GM12878 (cell line): Measurements from ENCODE around the gene HMCN1. TPM values are rescaled to one million over a fixed set of nuclear protein-coding genes. Genes with fewer than 3 reads are reported as not detected.

Source experiments
- ATAC-seq: fragments of 200-7000 bp; cut with Tn5 transposase; 3 replicates; pipeline ENCODE4 v1.9.1; 2020; ENCODE audit warnings: mild to moderate bottlenecking, moderate library complexity
- BruUV-seq: library from RNA; stranded (reverse); fragments of 400-500 nt; replicated peaks from 2 replicates; lab custom pipeline; 2021; lab: Mats Ljungman, UMichigan
- CTCF ChIA-PET: fragments of 300-600 bp; sonication (Branson Sonifier 250); formaldehyde crosslinking; extraction: SDS; loops from one replicate; lab custom pipeline; 2021; ENCODE audit warnings: inconsistent platforms; lab: Yijun Ruan, JAX
- POLR2A ChIA-PET: fragments of 350-600 bp; formaldehyde crosslinking; extraction: SDS; loops from one replicate; lab custom pipeline; 2021; ENCODE audit warnings: inconsistent platforms; lab: Charles Lee
- RAD21 ChIA-PET: fragments of 300-600 bp; sonication (Branson Sonifier 250); formaldehyde crosslinking; loops from one replicate; lab custom pipeline; 2023; ENCODE audit warnings: antibody characterized with exemption; ENCODE audit not compliant: unreplicated experiment; lab: Charles Lee
- SMC1A ChIA-PET: fragments of 300-600 bp; sonication (Branson Sonifier 250); formaldehyde crosslinking; loops from one replicate; lab custom pipeline; 2023; ENCODE audit not compliant: unreplicated experiment, uncharacterized antibody; lab: Charles Lee
- DNase-seq: peaks from one replicate; pipeline ENCODE4 v3.0.0-alpha.2; 2011; ENCODE audit warnings: low read depth, low spot score
- FAIRE-seq: peaks from 3 replicates; lab custom pipeline; 2011; peaks lifted over from hg19 to GRCh38; lab: Jason Lieb, UNC
- H2AFZ ChIP-seq: 2 replicates; pipeline ENCODE4 v1.6.0; 2011; ENCODE audit warnings: low read depth, low read length, control low read depth; ENCODE audit not compliant: control insufficient read depth
- H3K27ac ChIP-seq: 2 replicates; pipeline ENCODE4 v1.5.1; 2011; ENCODE audit warnings: control low read depth; ENCODE audit not compliant: control insufficient read depth, insufficient read depth
- H3K27me3 ChIP-seq, 2 experiments: replicated peaks in 1 of 2; 2 replicates each; pipeline versions ENCODE4 v1.6.0 to v1.6.1; 2011; ENCODE audit warnings: low read length in 1 of 2; ENCODE audit not compliant: control insufficient read depth in 2 of 2, insufficient read depth in 2 of 2
- H3K36me3 ChIP-seq, 2 experiments: 2 replicates each; pipeline ENCODE4 v1.5.1; 2011; ENCODE audit warnings: low read length in 1 of 2; ENCODE audit not compliant: control insufficient read depth in 2 of 2, insufficient read depth in 2 of 2
- H3K4me1 ChIP-seq: 2 replicates; pipeline ENCODE4 v1.6.1; 2011; ENCODE audit warnings: mild to moderate bottlenecking, low read length, moderate library complexity, mixed read lengths; ENCODE audit not compliant: control insufficient read depth, insufficient read depth
- H3K4me2 ChIP-seq: 2 replicates; pipeline ENCODE4 v1.6.0; 2011; ENCODE audit warnings: control low read depth; ENCODE audit not compliant: control insufficient read depth, insufficient read depth
- H3K4me3 ChIP-seq: fragments of 200-600 bp; sonication (generic); 2 replicates; pipeline ENCODE4 v1.5.1; 2016
- H3K79me2 ChIP-seq: 2 replicates; pipeline ENCODE4 v1.6.0; 2011; ENCODE audit warnings: low read length; ENCODE audit not compliant: control insufficient read depth, insufficient read depth
- H3K9ac ChIP-seq: 2 replicates; pipeline ENCODE4 v1.8.0; 2011; ENCODE audit warnings: low read length, control low read depth, mixed read lengths; ENCODE audit not compliant: control insufficient read depth, insufficient read depth
- H3K9me3 ChIP-seq: replicated peaks from 3 replicates; pipeline ENCODE4 v1.5.1; 2011; ENCODE audit warnings: mild to moderate bottlenecking, low read length; ENCODE audit not compliant: control insufficient read depth, insufficient read depth
- H4K20me1 ChIP-seq: 2 replicates; pipeline ENCODE4 v1.6.0; 2011; ENCODE audit not compliant: control insufficient read depth, insufficient read depth
- CBFB ChIP-seq: IDR thresholded peaks from 2 replicates; pipeline ENCODE4 v1.6.1; 2016; ENCODE audit warnings: antibody characterized with exemption, low read depth
- EP300 ChIP-seq, 2 experiments: fragments of 150-350 bp in 1 of 2; IDR thresholded peaks; 2 replicates each; pipeline ENCODE4 v1.6.1; 2011 to 2012; ENCODE audit warnings: low read depth in 2 of 2, low read length in 2 of 2, borderline replicate concordance in 1 of 2, improper control_type of control experiment in 1 of 2, inconsistent platforms in 1 of 2; ENCODE audit not compliant: control insufficient read depth in 1 of 2
- ETV6 ChIP-seq, 2 experiments: fragments of 450-650 bp in 1 of 2; IDR thresholded peaks in 1 of 2; conservative IDR thresholded peaks in 1 of 2; 2 replicates each; pipeline ENCODE4 v1.6.1; 2014; ENCODE audit warnings: antibody characterized with exemption in 1 of 2, borderline replicate concordance in 1 of 2, low read depth in 1 of 2, mild to moderate bottlenecking in 1 of 2, moderate library complexity in 1 of 2
- FOS ChIP-seq: IDR thresholded peaks from 3 replicates; pipeline ENCODE4 v1.6.1; 2011; ENCODE audit warnings: borderline replicate concordance; ENCODE audit not compliant: insufficient read length; ENCODE audit errors: extremely low read depth
- IRF5 ChIP-seq: fragments of 450-650 bp; IDR thresholded peaks from 2 replicates; pipeline ENCODE4 v1.6.1; 2017; ENCODE audit warnings: borderline replicate concordance
- MEF2B ChIP-seq: fragments of 450-650 bp; IDR thresholded peaks from 2 replicates; pipeline ENCODE4 v1.6.1; 2018; ENCODE audit warnings: mild to moderate bottlenecking, moderate library complexity; ENCODE audit not compliant: partially characterized antibody, poor library complexity, severe bottlenecking
- NFIC ChIP-seq: IDR thresholded peaks from 2 replicates; pipeline ENCODE4 v1.6.1; 2012; ENCODE audit warnings: low read depth, mild to moderate bottlenecking, inconsistent platforms, low read length, moderate library complexity
- PAX5 ChIP-seq: IDR thresholded peaks from 2 replicates; pipeline ENCODE4 v1.6.1; 2011; ENCODE audit warnings: low read depth, low read length, borderline replicate concordance
- PBX3 ChIP-seq: IDR thresholded peaks from 2 replicates; pipeline ENCODE4 v1.6.1; 2011; ENCODE audit warnings: mild to moderate bottlenecking, low read depth, low read length, moderate library complexity; ENCODE audit not compliant: insufficient replicate concordance
- PML ChIP-seq: IDR thresholded peaks from 2 replicates; pipeline ENCODE4 v1.6.1; 2012; ENCODE audit warnings: low read length, inconsistent platforms
- RAD51 ChIP-seq: fragments of 450-650 bp; IDR thresholded peaks from 2 replicates; pipeline ENCODE4 v1.6.1; 2016; ENCODE audit warnings: moderate library complexity, mild to moderate bottlenecking, inconsistent platforms
- RFX5 ChIP-seq: IDR thresholded peaks from 2 replicates; pipeline ENCODE4 v1.6.1; 2011; ENCODE audit warnings: low read depth, low read length, improper control_type of control experiment
- SP1 ChIP-seq: IDR thresholded peaks from one replicate; pipeline ENCODE4 v1.6.1; 2011; ENCODE audit warnings: low read depth, low read length
- SREBF2 ChIP-seq: IDR thresholded peaks from 2 replicates; pipeline ENCODE4 v1.6.1; 2012; ENCODE audit warnings: mild to moderate bottlenecking, low read length
- YBX1 ChIP-seq: fragments of 450-650 bp; IDR thresholded peaks from 2 replicates; pipeline ENCODE4 v1.6.1; 2016; ENCODE audit warnings: antibody characterized with exemption
- WGBS: methylation state at CpG from one replicate; pipeline ENCODE4 v1.1.6; 2016; ENCODE audit warnings: low lambda C conversion rate; ENCODE audit not compliant: insufficient replicate concordance, insufficient coverage; ENCODE audit errors: missing lambda C conversion rate; 5-methylcytosine and 5-hydroxymethylcytosine counted together
- in situ Hi-C: fragments of 300-500 bp; cut with MboI; formaldehyde crosslinking; loops from 9 replicates; pipeline ENCODE4 v1.14.3; 2018; ENCODE audit warnings: mixed read lengths
- intact Hi-C: fragments of 100-400 bp; cut with micrococcal nuclease; formaldehyde crosslinking; loops from one replicate; pipeline ENCODE4 v1.14.2; 2022; ENCODE audit not compliant: unreplicated experiment
- polyA plus RNA-seq, 11 experiments: library from polyadenylated mRNA; depleted of rRNA in 4 of 11; unstranded in 6 of 11; stranded (reverse) in 5 of 11; fragments of >200 nt; fragmentation: Nextera tagmentation in 4 of 11; fragmentation: Illumina TruSeq in 1 of 11; extraction: Ambion mirVana in 4 of 11; extraction: Trizol in 1 of 11; gene quantifications; 1 replicate in 1 of 11; 2 replicates in 10 of 11; pipeline versions ENCODE4 v1.2.1 to v1.2.3, GENCODE V29; 2011 to 2016; ENCODE audit warnings: inconsistent platforms in 2 of 11, missing spikeins in 2 of 11, low read depth in 1 of 11
- total RNA-seq, 4 experiments: library from RNA; depleted of rRNA in 3 of 4; stranded (reverse); fragments of >200 nt in 3 of 4; fragmentation: Illumina TruSeq in 1 of 4; extraction: Trizol in 1 of 4; gene quantifications; 2 replicates each; pipeline versions ENCODE4 v1.2.1 to v1.2.3, GENCODE V29; 2013 to 2021

The HMCN1 gene
- total and polyA plus RNA-seq, 10 of the 15 experiments (the other 5 are each of a cell fraction or from before 2014, with no cell fraction given) = under 0.01 to 0.07 TPM; not detected in 8

GRCh38 chr1:185939142-185939541 is 205.0 kb downstream of the HMCN1 start:
- no peaks in the 10 kb centered on the region for H3K27me3 ChIP-seq
- H3K36me3 ChIP-seq = no peaks in the 10 kb centered on the region
- H3K4me3 ChIP-seq = no peak overlapping the region
- no peak for TF ChIP-seq SP1
- no peak for TF ChIP-seq CBFB
- TF ChIP-seq RFX5 = no peak
- no peak for TF ChIP-seq IRF5
- TF ChIP-seq MEF2B = no peak
- no peak for TF ChIP-seq RAD51
- TF ChIP-seq FOS = no peak
- no peak for TF ChIP-seq SREBF2
- no peak for TF ChIP-seq EP300 (IDR thresholded peaks at IDR 0.05; ENCODE audit: borderline replicate concordance in 1 of 2, control insufficient read depth in 1 of 2, low read depth in 2 of 2, low read length in 2 of 2)
- TF ChIP-seq YBX1 = no peak
- TF ChIP-seq PAX5 = no peak
- TF ChIP-seq PBX3 = no peak
- TF ChIP-seq PML = no peak
- TF ChIP-seq NFIC = no peak
- no peak for TF ChIP-seq ETV6 (conservative IDR thresholded peaks at IDR 0.05 in 1 of 2, IDR thresholded peaks at IDR 0.05 in 1 of 2; ENCODE audit: borderline replicate concordance in 1 of 2, low read depth in 1 of 2)
- no peak overlapping the region for H2AFZ ChIP-seq
- no peaks in the 10 kb centered on the region for H3K4me1 ChIP-seq
- FAIRE-seq (no peak), ATAC-seq (no peak), DNase-seq (no peak)
- SMC1A ChIA-PET = no interaction called here
- POLR2A ChIA-PET = no interaction called here
- no peak overlapping the region for H3K27ac ChIP-seq
- 12% methylated on average over 3 of the region's 3 CpGs for WGBS
- H3K4me2 ChIP-seq = no peak overlapping the region
- in situ Hi-C loops (no loop called here), intact Hi-C loops (no loop called here)
- no peaks in the 10 kb centered on the region for H3K9me3 ChIP-seq
- H3K79me2 ChIP-seq = no peaks in the 10 kb centered on the region
- no TSS peak for BruUV-seq
- H3K9ac ChIP-seq = no peak overlapping the region
- H4K20me1 ChIP-seq = no peaks in the 10 kb centered on the region
- RAD21 ChIA-PET = no interaction called here
- CTCF ChIA-PET = no interaction called here
